NCI-H526 treated with DMSO at 0.1 percent for 48 hours (cell line): ENCODE results near the gene AKAP10.
"Not testable (repeated sequence)": the region's sequence is repeated elsewhere in the genome, so short reads cannot be mapped to it uniquely, and the experiment has no call there.

Experiments
- DNase-seq: peaks from one replicate; lab custom pipeline; 2025; lab: John Stamatoyannopoulos, UW

AKAP10 gene

GRCh38 chr17:19865021-19865420 lies 112.6 kb downstream of the AKAP10 start:
- no peak for DNase-seq

GRCh38 chr17:19860647-19861177 lies 116.9 kb downstream of the AKAP10 start:
- DNase-seq: not testable (repeated sequence)

DNA sequence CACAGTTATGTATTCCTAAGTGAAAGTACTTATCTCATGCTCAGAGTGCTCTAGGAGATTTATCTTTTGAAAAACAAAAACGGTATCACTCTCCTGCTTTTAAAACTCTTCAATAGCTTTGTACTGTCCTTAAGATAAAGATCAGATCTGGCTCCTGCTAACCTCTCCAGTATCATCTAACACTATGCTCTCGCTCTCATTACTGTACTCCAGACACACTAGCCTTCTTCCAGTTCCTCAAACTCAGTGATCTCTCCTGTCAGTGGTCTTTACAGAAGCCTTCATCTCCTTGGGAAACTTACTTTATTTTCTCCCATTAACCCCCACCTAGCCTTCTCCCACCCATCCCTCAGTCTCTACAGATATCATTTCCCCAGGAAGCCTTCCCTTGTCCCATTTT lies 120.0 kb downstream of the AKAP10 start:
- no peak for DNase-seq
